Right forelimb (tissue), 1 donor: ENCODE results near the gene CDKN2D.

Source experiments
- DNase-seq: peaks from one replicate; pipeline ENCODE4 v3.0.0-alpha.2; 2018

The CDKN2D gene

DNA sequence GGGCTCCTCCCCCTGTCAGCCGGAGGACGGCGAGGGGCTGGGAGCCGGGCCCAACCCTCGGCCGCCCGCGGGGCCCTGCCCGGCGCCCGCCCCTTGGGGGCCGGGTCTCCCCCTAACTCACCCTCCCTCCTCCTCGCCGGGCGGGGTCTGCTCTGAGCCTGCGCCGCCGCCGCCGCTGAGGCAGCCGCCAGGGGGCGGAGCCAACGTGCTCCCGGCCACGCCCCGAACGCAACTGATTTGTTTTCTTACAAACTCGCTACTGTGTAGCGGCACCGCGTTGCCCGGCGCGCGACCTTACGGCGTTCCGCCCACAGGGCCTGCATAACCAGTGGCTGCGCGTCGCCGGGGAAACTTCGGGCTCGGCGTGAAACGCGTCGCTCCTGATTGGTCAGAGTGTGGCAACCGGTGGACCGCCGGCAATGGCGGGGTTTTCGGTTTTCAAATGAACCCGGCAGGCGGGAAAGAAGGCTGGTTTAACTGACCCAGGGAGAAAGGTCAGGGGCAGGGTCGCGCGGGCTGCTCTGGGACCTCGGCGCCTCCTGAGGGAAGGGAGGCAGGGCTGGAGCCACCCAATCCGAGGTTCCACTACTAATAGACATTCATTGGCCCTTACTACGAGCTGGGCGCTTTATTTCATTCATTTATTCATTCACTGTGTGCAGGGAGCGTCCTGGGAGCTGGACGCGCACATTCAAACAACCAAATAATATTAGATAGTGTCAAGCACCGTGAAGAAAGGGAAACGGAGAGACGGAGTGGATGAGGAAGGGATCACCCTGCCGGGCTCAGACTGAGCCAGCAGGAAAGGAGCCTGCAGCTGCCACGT is at the start of gene CDKN2D:
CDKN2D (minus strand) TSS at position 154 of the 826 bp plus-strand sequence. CDS start 326 bp downstream, outside the sequence.
- DNase-seq, result peak; percentile 99

DNA sequence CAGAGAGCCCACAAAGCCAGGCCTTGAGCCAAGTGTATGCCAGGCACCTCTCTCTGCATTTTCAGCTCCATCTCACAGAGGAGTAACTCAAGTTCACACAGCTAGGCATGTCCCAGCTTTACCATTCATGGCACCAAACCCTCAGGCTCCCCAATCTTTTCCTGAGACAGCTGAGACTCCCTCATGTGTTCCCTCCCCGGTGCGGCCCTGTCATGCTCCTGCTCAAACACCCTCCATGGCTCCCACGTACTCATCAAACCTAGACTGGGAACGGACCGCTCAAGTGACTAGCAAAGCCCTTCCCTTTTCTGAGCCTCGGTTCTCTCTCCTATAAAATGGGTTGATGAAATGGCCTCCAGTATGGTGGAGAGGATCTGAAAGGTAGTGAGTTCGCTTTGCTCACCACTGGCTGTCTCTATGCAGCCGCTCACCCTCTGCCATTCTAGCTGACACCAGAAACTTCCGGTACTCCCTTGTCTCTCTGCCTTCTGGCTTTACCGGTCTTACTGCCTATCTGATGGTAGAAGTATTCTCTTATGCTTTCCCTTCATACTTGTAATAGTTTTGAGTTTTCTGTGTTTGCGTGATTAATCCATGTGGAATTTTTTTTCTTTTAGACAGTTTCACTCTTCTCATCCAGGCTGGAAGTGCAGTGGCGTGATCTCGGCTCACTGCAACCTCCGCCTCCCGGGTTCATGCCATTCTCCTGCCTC is 48.8 kb upstream of the CDKN2D start:
- no peak for DNase-seq

DNA sequence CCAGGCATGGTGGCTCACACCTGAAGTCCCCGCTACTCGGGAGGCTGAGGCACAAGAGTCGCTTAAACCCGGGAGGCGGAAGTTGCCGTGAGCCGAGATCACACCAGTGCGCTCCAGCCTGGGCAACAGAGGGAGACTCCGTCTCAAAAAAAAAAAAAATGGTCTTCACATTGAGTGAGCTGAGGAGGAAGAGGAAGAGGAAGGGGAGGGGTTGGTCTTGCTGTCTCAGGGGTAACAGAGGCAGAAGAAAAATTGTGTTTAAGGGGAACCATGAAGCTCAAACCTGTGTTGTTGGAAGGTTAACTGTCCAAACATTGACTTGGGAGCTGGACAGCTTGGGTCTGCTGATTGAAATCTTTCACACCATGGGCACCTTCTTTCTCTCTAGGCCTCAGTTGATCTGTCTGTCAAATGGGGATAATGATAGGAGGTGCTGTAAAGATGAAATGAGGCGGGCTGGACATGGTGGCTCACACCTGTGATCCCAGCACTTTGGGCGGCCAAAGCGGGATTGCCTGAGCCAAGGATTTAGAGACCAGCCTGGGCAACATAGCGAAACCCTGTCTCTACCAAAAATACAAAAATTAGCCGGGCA is 46.7 kb upstream of the CDKN2D start:
- no peak for DNase-seq

DNA sequence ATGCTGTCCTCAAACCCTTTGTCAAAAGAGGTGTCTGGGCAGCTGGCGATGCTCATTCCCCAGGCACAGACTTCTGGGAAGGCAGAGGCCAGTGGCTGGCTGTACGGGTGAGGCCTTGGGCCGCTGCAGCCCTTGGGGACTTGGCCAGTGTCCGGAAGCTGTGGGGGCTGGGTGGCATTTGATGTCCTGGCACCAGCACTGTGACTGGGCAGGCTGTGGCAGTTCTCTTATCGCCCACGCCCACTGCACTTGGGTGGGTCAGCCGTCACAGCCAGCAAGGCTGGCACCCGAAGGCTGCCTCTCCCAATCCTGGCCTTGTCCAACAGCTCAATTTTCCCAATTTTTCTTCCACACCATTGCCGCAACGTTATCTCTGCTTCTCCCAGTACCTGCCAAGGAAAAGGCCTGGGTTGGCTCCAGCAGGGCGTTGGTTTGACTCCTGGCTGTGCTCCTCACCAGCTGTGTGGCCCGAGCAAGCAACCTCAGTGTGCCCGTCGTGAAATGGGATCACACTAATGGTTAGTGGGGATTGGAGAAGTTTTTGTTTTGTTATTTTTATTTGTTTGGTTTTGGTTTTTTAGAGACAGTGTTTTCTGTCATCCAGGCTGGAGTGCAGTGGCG is 43.8 kb upstream of the CDKN2D start:
- no peak for DNase-seq

DNA sequence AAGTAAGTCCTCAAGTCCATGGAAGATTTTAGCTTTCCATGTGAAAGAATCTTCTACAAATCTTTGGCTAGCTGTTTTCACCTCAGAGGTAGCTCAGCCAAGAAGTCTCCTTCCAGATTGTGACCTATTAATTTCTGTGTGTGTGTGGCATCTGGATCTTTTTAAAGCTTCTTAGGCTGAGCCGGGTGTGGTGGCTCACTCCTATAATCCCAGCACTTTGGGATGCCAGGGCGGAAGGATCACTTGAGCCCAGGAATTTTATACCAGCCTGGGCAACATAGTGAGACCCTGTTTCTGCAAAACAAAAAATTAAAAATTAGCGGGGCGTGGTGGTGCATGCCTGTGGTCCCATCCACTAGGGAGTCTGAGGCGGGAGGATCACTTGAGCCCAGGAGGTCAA is 43.1 kb upstream of the CDKN2D start:
- DNase-seq, result no peak

DNA sequence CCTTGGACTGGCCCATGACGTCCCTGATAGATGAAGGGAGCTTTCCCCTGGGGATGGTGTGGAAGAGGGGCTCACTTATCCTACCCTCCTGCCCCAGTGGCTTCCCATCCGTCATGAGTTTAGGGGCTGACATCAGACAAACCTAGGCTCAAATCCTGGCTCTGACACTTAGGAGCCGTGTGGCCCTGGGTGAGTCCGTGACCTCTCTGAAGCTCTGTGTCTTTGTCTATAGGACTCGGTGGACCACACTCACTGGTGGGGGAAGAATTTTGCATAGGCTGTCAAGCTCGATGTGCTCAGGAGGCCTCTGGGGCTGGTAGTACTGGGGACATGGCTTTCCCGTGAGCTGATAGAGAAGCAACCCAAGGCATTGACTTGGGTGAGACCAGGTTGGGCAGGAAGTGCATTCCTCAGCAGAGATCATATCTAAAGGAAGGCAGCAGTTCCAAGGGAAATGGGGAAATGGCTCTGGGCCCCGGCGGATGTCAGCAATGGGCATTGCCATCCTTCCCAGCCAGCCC is 35.7 kb upstream of the CDKN2D start:
- DNase-seq, result no peak

DNA sequence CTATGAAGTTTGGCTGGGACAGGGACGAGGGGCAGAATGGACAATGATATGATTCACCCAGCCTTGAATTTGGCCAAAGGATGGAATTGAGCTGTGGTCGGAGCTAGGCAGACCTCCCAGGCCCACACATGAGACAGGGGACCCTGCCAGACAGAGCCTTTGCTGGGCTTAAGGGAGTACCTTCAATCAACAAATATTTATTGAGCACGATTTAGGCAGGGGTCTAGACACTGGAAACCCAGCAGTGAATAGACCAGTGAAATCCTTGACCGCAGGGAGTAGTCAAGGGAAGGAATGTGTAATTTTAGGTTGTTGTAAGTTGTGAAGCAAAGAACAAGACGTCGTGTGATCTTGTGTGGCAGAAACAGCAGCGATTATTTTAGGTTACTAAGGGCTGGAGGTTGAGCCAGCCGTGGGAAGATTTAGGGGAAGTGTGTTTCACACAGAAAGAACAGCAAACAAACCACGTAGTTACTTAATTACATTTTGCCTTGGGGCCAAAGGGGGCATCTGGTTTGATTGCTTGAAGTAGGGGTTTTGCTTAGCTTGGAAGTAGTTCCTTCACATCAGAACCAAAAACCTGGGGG is 35.2 kb upstream of the CDKN2D start:
- no peak for DNase-seq

DNA sequence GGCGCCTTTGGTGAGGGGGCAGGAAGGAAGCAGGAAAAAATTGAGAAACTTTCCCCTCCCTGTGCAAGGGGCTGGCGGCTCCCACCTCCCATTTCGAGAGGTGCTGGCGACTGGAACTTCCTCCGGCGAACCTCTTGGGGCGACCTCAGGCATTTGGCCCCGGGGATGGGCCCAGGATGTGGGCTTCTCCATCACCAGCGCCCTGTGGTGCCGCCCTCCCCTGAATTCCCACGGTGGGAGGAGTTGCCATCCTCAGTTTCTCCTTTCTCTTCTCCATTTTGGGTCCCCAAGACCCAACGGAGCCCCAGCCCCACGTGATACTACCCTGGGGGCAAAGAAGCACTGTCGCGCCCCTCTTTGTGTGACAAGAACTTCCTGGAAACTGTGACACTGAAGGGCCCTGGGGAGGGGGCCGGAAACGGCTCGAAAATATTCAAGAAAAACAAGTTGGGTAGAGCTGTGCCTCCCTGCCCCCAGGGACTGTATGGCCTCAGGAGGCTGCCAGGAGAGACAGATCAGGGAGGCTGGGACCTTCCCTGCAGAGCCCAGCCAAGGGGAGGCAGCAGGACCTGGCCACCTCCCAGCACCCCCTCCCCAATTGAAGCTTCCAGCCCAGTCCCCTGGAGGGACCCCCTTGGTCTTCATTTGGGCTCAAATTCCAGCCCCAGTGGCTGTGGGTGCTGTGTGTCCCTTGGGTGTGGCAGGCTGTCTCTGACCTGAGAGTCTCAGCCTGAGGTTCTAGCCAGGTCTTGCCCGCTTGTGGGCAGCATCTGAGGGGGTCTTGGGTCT is 34.5 kb upstream of the CDKN2D start:
- DNase-seq, result peak; percentile 59

DNA sequence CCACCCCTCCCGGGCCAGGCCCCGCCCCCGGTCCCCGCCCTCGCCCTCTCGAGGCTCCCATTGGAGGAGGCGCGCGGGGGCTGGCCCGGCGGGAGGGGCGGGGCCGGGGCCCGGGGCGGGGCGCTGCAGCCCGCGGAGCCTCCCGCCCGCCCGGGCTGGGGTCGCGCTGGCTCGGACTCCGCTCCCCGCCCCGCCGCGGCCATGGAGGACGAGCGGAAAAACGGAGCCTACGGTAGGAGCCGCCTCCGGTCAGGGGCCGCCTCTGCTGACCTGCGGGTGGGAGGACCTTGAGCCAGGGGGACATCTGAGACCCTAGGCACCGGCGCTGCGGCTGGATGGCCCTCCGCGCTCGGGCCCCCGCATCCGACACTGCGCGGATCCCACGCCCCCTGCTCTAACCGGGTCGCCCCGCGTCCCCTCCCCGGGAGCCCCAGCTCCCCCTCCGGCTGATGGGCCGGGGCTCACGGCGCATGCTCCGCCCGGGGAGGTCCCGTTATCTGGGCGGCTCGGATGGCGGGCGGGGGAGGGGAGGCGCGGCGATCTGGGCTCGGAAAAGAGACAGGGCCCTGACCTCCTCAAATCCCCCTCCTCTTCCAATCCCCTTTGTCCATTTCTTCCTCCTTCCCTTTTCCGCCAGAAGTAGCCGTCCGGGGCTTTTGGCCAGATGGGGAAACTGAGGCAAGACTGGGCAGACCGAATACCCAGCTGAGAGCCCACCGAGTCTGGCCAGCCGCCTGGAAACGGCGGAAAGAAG is 33.7 kb upstream of the CDKN2D start:
- DNase-seq, result peak; percentile 90

DNA sequence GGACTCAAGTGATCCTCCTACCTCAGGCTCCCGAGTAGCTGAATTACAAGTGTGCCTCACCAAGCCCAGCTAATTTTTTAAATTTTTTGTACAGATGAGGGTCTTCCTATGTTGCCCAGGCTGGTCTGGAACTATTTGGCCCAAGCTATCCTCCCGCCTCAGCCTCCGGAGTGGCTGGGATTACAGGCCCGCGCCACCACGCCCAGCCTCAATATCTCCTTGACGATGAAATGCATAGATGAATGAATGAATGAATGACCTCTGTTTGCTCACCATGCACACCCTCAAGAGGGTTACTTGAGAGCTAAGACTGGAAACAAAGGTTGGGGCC is 33.2 kb upstream of the CDKN2D start:
- DNase-seq, result no peak

DNA sequence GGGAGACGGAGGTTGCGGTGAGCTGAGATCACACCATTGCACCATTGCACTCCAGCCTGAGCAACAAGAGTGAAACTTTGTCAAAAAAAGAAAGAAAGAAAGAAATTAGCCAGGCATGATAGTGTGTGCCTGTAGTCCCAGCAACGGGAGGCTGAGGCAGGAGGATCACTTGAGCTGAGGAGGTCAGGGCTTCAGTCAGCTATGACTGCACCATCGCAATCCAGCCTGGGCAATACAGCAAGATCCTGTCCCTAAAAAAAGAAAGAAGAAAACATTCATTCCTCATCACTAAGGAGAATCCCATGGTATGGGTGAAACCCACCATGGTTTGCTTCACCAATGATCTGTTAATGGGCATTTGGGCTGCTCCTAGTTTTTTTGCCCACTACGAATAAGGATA is 31.4 kb upstream of the CDKN2D start:
- DNase-seq, result no peak

DNA sequence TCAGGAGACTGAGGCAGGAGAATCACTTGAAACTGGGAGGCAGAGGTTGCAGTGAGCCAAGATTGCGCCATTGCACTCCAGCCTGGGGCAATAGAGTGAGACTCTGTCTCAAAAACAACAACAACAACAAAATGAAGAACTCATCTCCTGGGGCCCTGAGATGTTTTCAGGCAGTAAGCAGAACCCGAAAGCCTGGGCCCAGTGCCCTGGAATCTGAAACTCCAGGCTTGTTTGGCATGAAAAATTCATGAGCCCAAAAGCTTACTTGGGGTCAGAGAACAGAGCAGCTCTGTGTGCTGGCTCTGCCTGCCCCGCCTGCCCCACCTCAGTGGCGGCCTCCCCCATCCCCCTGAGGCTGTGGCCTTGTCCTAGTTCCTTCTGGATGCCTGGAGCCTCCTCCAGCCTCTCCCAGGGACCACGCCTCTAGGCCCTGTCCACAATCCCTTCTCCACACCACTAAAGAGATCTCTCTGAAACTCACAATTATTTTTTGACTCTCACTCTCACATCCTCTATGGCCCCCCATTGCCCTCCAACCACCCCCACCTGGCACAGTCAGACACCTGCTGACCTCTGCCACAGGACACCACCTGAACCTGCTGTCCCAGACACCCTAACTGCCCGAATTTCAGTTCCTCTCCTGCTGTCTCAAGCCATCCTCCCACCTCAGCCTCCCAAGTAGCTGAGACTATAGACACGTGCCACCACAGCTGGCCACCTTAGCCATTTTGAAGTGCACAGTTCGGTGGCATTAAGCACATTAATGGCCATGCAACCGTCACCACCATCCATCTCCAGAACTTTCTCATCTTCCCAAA is 25.2 kb upstream of the CDKN2D start:
- no peak for DNase-seq

DNA sequence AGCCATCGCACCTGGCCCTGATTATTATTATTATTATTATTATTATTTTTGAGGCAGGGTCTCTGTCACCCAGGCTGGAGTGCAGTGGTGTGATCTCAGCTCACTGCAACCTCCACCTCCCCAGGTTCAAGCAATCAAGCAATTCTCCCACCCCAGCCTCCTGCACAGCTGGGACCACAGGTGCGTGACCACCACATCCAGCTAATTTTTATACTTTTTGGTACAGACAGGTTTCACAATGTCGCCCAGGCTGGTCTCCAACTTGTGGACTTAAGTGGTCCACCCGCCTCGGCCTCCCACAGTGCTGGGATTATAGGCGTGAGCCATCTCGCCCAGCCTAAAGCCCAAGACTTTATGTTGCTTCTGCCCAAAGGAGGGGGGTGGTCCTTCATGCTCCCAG is 24.4 kb upstream of the CDKN2D start:
- no peak for DNase-seq

DNA sequence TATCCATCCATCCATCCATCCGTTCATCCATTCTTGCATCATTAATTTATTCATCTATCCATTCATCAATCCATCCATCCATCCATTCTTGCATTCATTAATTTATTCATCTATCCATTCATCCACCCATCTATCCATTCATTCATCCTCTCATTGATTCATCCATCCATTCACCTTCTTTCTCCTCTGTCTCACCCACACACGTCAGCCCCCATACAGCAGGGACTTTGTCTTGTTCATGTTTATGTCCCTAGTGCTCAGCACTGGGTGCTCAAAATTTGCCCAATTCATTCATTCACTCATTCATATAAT is 19.0 kb upstream of the CDKN2D start:
- DNase-seq, result no peak

DNA sequence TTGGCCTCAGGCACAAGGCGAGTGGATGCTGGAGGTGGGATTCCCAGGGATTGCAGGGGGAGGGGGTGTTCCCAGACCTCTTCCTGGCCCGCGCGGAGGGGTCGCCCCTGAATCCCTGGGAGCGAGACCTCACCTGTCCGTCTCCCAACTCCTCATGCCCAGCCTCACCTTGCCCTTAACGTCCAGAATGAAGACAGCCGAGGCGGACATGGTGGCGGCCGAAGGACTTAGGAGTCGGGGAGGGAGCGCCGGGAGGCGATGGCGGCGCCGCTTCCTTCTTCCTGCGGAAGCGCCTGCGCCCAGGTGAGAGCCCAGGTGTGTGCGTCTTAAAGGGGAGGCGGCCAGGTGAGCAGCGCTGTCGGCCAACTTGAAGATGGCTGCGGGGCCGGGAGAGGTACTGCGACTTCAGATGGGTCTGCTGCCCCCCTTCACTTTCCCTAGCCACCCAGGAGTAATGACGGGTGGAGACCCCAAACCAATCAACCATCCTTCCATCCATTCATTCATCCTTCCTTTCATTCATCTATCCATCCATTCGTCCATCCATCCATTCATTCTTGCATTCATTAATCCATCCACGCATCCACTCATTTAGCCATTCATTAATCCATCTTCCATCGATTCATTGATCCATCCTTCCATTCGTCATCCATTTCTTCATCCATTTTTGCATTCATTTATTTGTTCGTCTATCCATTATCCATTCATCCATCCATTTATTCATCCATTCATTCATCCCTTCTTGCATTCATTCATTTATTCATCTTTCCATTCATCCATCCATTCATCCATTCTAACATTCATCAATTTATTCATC is 18.5 kb upstream of the CDKN2D start, which contains the start of gene AP1M2:
AP1M2 (minus strand) TSS at position 291 of the 817 bp plus-strand sequence; CDS start at position 210, 81 bp downstream.
- DNase-seq, result no peak

DNA sequence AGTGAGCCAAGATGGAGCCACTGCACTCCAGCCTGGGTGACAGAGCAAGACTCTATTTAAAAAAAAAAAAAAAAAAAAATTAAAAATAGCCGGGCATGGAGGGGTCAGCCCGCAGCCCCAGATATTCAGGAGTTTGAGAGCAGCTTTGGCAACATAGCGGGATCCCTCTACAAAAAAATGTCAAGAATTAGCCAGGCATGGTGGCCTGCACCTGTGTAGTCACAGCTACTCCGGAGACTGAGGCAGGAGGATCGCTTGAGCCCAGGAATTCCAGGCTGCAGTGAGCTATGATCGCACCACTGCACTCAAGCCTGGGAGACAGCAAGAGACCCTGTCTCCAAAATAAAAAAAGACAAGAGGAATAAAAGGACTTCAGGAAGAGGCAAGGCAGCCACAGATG is 17.6 kb upstream of the CDKN2D start:
- no peak for DNase-seq

DNA sequence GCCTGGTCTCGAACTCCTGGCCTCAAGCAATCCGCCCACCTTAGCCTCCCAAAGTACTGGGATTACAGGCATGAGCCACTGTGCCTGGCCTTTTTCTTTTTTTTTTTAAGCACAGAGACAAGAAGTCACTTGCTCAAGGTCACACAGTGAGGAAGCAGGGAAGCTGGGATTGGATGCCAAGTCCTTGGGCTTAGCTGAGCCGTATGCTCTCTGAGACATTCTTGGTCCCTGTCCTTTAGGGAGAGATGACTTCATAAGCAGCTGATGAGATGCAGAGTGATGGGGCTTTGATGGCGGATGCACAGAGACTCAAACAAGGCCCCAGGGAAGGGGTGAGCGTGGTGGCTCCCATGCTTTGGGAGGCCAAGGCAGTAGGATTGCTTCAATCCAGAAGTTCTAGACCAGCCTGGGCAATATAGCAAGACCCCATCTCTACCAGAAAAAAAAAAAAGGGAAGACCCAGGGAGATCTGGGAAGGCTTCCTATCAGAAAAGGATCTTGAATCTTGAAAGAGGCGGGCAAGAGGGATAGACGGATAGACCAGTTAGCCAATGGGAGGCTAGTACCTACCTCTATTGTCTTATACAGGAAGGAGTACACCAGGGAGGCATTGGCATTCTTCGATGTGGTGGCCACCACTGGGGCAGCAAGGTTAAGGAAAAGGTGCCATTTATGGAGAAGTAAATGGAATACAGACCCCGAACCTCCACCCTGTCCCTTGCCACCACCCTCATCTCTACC is 14.4 kb upstream of the CDKN2D start:
- DNase-seq, result no peak

DNA sequence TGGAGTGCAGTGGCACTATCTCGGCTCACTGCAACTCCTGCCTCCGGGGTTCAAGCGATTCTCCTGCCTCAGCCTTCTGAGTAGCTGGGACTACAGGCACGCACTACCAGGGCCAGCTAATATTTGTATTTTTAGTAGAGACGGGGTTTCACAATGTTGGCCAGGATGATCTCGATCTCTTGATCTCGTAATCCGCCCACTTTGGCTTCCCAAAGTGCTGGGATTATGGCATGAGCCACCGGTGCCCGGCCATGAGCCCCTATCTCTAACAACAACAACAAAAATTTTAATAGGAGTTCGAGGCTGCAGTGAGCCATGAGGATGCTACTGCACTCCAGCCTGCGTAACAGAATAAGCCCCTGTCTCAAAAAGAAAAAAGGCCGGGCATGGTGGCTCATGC is 13.3 kb upstream of the CDKN2D start:
- no peak for DNase-seq
